Activated naive CD4-positive, alpha-beta T cell treated with Interleukin-2 at 50 U/mL for 16 hours (primary cell): ENCODE data around the gene CEP89.
"Not testable (repeated sequence)": the region's sequence is repeated elsewhere in the genome, so short reads cannot be mapped to it uniquely, and the experiment has no call there.

Experiments used
- DNase-seq: peaks from one replicate; pipeline ENCODE4 v3.0.0-alpha.2; 2020

CEP89 gene

GRCh38 chr19:32945260-32945659 is 26.5 kb downstream of the CEP89 start:
- no peak for DNase-seq

- not testable (repeated sequence) for DNase-seq
Observed at GRCh38 chr19:32941273-32941672, 30.5 kb downstream of the CEP89 start.

GRCh38 chr19:32936065-32936464 is 35.7 kb downstream of the CEP89 start:
- no peak for DNase-seq

- no peak for DNase-seq
Observed at GRCh38 chr19:32935629-32936028, 36.1 kb downstream of the CEP89 start.

- no peak for DNase-seq
Observed at GRCh38 chr19:32933571-32933970, 38.2 kb downstream of the CEP89 start.

GRCh38 chr19:32930567-32930966 is 41.2 kb downstream of the CEP89 start:
- no peak for DNase-seq

GRCh38 chr19:32928806-32929205 is 43.0 kb downstream of the CEP89 start:
- DNase-seq = no peak

GRCh38 chr19:32924200-32924599 is 47.6 kb downstream of the CEP89 start:
- no peak for DNase-seq

- DNase-seq = no peak
Observed at GRCh38 chr19:32921624-32922023, 50.1 kb downstream of the CEP89 start.

GRCh38 chr19:32919365-32919764 is 52.4 kb downstream of the CEP89 start:
- DNase-seq = no peak

GRCh38 chr19:32917616-32917996 is 54.2 kb downstream of the CEP89 start:
- DNase-seq = no peak

- no peak for DNase-seq
Observed at GRCh38 chr19:32916969-32917615, 54.7 kb downstream of the CEP89 start.

GRCh38 chr19:32914879-32915660 is 56.7 kb downstream of the CEP89 start:
- no peak for DNase-seq

GRCh38 chr19:32911467-32911866 is 60.3 kb downstream of the CEP89 start:
- DNase-seq = no peak

GRCh38 chr19:32910874-32911273 is 60.9 kb downstream of the CEP89 start:
- DNase-seq = no peak

GRCh38 chr19:32910094-32910493 is 61.7 kb downstream of the CEP89 start:
- DNase-seq = no peak

GRCh38 chr19:32909257-32909656 is 62.5 kb downstream of the CEP89 start:
- no peak for DNase-seq

GRCh38 chr19:32908641-32909190 is 63.0 kb downstream of the CEP89 start:
- DNase-seq = no peak

GRCh38 chr19:32902448-32902847 is 69.3 kb downstream of the CEP89 start:
- DNase-seq = no peak

GRCh38 chr19:32901504-32902161 is 70.1 kb downstream of the CEP89 start:
- DNase-seq = no peak

GRCh38 chr19:32896516-32897214 is 75.1 kb downstream of the CEP89 start:
- DNase-seq = no peak

- DNase-seq = no peak
Observed at GRCh38 chr19:32895384-32895783, 76.4 kb downstream of the CEP89 start.

- no peak for DNase-seq
Observed at GRCh38 chr19:32891609-32892008, 80.1 kb downstream of the CEP89 start.
